Hindlimb muscle (tissue), 1 donor: ENCODE results near the gene ST3GAL3. TPM values are rescaled to one million over a fixed set of nuclear protein-coding genes. Genes with fewer than 3 reads are reported as not detected.

ENCODE experiments used
- polyA plus RNA-seq: library from polyadenylated mRNA; unstranded; fragments of 120-200 nt; gene quantifications from one replicate; pipeline ENCODE4 v1.2.1, GENCODE V29; 2013; ENCODE audit not compliant: insufficient read length

ST3GAL3 gene
- polyA plus RNA-seq, 1 donor = 36.4 TPM

Other genes starting within 250 kb of the ST3GAL3 start
- 29.2 TPM for gene PTPRF, start 176.7 kb upstream of the ST3GAL3 start, polyA plus RNA-seq
- 22.9 TPM for gene KDM4A, start 57.4 kb upstream of the ST3GAL3 start, polyA plus RNA-seq
- 1.1 TPM for gene ARTN, start 226.3 kb downstream of the ST3GAL3 start, polyA plus RNA-seq
- 29.2 TPM for gene IPO13, start 239.4 kb downstream of the ST3GAL3 start, polyA plus RNA-seq